Measurements from ENCODE around the gene EMX1.

GRCh38 chr2:72974436-72974754 is 57.1 kb downstream of the EMX1 start:
- TF ChIP-seq CTCF (IDR thresholded peaks at IDR 0.05) (no peak), POLR2A (IDR thresholded peaks at IDR 0.05) (no peak)

All from testis (tissue), 2 donors.